Astrocyte of the hippocampus (primary cell): ENCODE measurements around the gene STAMBP.
A peak's percentile ranks its signal among the peaks of the same experiment; 100 is the strongest.
"Not testable (repeated sequence)": the region's sequence is repeated elsewhere in the genome, so short reads cannot be mapped to it uniquely, and the experiment has no call there.

Source experiments
- DNase-seq: peaks from one replicate; pipeline ENCODE4 v3.0.0; 2011; ENCODE audit warnings: low read depth, low spot score

The STAMBP gene

DNA sequence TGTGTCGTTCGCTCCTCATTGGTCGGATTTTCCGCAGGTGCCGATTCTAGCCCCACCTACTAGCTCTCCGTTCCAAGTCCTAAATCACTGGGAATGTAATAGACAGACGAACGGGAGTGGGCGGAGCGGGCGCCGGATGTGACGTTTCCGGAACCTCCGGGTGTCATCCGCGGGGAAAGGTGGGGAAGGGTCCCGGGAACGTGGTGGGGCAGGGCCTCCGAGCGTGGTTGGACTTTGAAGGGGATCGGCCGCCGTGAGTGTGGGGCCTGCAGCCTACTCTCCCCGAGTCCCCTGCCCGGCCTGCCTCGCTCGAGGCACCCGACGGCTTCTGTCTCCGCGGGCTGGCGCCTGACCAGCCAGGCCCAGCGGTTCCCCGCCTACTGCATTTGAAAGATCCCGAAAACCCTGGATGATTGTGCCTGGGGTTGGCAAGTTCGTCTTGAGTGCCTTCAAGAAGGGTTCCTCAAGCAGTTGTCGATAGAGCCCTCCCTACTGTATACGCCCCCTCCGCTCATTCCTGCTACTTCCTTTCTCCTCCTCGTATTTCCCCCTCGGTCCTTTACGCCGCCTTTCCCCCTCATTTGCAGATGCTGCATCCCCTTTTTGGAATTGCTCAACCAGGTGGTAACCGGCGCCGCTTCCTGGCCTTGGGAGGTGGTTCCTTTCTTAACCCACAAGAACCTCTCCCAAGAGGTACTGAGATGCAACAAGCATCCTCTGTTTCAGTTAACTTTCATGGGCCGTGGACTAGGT, at the start of gene STAMBP:
TSS of gene STAMBP (plus strand) at position 144 of the 753 bp plus-strand sequence. CDS start 1,896 bp downstream, outside the sequence.
- peak; percentile 98 for DNase-seq

DNA sequence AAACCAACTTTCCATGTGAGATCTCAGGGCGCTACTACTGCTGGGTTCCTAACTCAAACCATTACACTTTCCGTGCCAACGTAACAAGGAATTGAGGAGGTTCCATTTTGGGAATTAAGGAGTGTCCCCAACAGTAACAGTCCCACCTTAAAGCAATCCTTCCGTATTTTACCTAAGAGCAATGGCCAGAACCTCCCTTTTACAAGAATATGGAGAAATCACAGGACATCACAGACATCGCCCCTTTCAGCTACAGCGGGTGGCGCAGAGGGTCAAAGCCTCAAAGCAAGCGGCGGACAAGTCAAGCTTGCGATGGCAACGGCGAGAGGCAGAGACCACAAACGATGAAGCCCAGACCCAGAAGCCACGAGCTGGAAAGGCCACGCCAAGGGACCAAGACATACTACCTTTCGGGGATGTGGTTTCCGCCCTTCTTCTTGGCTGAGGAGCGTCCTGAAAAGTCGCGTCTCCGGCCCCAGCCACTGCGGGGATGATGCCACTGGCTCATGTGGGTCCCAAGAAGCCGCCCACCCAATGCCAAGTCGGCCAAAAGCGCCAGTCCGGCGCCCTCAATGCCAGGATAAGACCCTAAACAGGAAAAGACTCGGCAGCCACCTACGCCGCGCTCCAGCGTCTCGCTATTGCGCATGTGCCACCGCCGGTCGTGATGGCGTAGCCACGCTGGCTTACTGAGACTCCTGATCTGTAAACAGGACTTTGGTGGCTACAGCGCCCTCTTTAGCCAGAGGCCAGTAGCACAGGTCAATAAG, 49.1 kb upstream of the STAMBP start, which contains the start of gene DUSP11:
TSS of gene DUSP11 (minus strand) at position 637 of the 770 bp plus-strand sequence. CDS start at position 508, 129 bp downstream.
- peak; percentile 97 for DNase-seq

DNA sequence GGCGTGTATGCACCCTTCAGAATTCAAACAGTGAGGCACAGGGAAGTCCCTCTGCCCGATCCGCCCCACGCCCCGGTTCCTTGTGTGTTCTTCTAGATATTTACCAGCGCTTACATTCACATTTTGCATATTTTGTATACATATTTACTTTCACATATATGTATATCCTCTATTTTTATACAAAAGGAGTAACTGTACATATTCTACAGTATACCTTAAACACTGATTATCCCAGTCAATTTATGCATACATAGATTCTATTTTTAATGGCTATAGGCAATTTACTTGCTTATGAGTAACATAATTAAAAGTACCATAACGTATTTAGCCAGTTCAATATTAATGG, 48.6 kb upstream of the STAMBP start:
- DNase-seq: no peak

DNA sequence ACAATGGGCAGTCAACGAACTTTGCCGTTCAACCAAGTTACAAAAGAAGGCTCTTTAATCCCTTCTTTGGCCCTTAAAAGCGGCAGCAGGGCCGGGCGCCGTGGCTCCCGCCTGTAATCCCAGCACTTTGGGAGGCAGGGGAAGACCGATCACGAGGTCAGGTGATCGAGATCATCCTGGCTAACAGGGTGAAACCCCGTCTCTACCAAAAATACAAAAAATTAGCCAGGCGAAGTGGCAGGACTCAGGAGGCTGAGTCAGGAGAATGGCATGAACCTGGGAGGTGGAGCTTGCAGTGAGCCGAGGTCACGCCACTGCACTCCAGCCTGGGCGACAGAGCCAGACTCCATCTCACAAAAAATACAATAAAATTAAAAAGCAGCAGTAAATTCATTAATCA, 45.4 kb upstream of the STAMBP start:
- peak; percentile 17 for DNase-seq

DNA sequence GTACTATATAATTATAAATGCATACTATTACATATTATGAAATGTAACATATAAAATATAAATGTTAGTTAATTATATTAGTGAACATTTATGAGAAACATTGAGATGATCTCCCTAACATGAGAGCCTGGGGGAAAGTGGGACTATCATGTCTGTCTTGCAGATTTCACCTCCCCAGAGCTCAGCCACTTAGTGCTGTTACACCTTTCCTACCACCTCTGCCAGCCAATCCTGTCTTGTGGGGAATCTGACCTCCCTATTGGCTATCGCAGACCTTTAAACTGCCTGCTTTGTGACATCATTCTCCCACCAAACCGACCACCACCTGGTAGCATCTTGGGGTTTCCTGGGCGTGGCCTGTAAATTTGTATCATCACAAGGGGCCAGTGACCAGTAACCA, 44.9 kb upstream of the STAMBP start, which contains the start of gene C2orf78:
TSS of gene C2orf78 (plus strand) at position 301 of the 400 bp plus-strand sequence. CDS start 127 bp downstream, outside the sequence.
- DNase-seq: not testable (repeated sequence)

DNA sequence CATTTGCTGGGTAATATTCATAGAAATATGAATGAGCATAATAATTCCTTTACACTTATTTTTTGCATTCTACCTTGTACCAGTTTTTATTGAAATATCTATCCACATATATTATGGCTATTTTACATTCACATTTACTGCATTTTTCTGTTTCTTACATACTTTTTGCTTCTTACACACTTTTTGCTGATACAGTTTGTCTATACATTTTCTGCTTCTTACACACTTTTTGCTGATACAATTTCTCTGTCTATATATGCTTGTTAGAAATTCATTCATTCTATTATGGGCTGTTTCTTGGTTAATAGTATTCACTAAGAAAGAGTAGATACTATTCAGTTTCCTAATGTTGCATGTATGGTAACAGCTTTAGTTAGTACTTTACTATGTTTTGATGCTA, 16.9 kb upstream of the STAMBP start:
- DNase-seq: no peak

DNA sequence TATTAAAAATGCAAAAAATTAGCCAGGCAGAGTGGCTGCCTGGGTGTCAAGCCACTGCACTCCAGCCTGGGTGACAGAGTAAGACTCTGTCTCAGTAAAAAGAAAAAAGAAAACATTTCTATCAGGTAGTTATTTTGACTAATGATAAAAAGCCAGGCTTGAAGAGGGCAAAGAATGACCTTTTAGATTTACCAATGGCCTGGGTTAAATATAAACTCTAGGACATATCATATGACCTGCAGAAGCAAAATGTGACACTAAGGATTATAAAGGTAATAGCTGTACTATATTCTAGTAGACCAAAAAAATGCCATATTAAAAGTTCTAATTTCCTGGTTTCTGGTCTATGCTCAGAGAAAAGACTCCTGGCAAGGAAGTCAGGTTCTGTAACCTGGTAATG, 16.1 kb upstream of the STAMBP start:
- no peak for DNase-seq

DNA sequence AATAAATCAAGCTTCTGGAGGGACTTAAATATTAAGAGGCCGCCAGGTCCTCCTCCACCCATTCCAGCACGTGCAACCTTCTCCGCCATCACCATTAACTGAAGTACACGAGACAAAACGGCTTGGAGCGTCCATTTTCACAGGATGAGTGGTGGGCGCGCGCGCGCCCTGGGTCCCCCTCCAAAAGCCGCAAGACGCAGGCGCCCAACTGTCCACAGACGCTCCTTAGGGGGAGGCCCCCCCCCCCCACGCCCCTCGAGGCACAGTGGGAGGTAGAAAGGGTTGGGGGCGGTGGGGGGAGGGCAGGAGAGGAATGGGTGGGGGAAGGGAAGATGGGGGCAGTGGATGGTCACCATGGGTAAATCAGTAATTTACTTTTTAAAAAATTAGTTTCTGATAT, 10.5 kb upstream of the STAMBP start:
- no peak for DNase-seq

DNA sequence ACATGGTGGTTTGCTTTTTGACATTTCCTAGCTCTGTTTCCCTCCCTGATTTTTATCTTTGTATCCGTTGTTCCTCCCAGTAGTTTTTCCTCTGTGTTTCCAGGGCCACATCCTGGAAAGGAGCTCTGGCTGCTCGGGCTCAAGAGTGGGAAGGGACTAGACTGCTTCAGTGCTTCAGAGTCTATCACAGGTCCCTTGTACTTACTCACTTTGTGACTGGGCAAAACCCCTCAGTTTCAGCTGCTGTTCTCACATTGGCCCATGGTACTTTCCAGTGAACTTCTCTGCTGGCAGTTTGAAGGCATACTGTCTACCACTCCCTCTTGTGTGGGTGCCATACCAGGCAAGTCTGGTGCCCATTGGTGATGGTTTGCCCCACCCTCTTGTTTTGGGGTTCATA, 7.5 kb upstream of the STAMBP start:
- DNase-seq: no peak

DNA sequence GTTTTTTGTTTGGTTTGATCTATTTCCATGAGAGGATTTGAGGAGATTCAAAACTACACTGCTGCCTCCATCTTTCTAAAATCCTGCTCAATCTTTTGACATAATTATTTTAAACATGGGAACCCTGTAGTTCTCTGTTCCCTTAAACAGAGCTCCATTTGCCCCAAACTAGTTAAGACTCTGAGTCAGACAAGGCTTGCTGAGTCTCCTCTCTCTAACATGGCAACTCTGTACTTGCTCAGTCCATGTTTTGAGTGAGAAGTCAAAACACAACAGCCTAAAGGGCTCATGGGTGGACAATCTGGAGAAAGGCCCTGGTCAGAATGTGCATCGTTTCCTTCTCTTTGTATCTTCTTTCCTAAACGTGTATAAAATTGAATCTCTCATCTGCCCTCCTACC, 7.1 kb upstream of the STAMBP start:
- no peak for DNase-seq

DNA sequence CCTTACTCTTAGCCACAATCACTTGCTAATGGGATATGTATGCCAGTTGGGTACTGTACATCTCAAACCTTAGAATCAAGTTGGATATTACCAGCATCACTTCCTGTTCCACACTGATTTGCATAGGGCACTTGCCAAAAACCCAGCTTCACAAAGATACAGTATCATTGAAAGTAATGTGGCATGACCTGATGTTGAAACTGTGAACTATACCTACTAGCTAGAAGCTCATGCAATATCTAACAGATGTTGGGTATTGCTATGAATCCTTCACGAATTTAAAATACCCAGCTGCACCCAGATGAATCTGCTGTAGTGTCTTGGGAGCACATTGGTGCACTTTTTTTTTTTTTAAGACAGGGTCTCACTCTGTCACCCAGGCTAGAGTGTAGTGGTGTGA, 6.5 kb upstream of the STAMBP start:
- DNase-seq: no peak

DNA sequence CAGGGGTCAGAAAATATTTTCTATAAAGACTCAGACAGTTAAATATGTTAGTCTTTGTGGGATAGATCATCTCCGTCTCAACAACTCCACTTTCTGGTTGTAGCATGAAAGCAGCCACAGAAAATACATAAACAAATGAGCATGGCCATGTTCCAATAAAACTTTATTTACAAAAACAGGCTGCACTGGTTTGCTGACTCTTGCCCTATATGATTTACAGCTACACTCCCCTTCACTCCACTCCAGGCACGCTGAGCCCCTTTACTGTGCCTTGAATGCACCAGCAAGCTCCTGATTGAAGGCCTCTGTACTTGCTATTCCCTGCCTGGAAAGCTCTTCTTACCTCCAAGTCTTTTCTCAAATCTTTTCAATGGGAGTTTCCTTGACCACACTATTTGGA, 5.8 kb upstream of the STAMBP start:
- DNase-seq: no peak

DNA sequence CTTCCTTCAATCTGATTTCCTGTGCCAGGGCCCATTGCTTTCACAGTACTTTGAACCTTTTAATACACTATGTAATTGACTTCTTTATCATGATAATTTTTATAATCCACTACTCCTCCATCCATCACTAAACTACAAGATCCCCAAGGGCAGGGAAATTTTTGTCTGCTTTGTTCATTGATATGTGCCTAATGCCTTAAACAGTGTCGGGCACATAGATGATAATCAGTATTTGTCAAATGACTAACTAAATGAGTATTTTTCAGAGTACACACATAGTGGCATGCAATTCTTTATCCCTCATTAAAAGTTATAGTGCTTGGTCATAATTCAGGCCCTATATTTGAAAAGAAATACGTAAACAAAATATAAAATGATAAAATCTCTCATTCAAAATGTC, 5.3 kb upstream of the STAMBP start:
- no peak for DNase-seq

DNA sequence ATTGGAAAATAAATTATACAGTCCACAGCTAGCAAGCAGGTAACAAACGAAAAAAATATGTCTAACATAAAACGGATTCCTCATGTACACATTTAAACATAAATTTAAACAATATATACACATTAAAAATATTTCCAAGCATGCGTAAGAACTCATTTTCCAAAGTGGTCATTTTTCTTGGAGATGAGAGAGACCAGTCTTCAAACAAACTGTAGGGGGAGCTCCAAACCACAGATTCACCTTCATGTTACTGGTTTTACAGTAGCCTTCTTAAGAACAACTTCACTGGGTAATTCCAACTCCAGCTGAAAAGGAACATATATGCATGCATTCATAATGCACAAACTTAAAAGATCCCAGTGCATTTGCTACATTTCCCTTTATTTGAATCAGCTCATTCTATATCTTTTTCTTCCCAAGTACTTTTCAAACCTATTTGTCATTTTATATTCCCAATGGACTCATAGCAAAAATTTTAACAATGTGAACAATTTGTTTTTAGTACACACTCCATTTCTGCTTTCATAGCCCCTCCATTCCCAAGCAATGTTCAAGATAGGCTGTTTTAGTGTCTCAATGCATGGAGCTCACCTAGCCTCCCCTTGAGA, 4.7 kb upstream of the STAMBP start:
- DNase-seq: peak; percentile 85

DNA sequence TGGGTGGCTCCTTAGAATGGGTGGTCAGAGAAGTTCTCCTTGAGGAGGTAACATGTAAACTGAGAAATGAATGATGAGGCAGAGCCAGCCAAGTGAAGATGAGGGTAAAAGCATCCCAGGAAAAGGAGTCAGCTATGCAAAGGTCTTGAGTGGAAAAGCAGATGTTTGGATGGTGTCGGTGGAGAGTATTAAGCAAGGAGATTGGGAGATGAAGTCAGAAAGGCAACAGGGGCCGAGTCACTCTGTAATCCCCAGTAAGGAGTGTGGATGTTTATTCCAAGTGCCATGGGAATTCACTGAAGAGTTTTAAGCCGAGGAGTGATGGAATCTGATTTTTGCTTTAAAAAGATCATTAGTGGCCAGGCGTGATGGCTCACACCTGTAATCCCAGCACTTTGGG, 3.4 kb upstream of the STAMBP start:
- no peak for DNase-seq

DNA sequence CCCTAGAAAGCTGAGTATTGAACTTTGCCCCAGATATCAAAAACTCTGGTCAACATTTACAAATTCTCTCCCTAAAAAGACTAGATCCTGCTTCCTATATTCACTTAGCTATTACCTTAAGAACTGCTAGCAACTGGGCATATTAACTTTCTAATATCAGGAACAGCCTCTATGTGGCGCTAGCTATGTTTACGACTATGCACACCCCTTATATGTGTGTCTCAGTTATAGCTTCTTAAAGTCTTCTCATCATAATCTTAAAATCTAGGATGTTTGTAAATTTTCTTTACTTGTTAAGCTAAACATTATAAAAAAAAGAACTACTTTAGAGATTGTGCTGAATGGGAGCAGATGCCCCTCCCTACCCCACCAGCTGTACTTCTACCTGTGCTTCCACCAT, 1.7 kb upstream of the STAMBP start:
- DNase-seq: peak; percentile 53

DNA sequence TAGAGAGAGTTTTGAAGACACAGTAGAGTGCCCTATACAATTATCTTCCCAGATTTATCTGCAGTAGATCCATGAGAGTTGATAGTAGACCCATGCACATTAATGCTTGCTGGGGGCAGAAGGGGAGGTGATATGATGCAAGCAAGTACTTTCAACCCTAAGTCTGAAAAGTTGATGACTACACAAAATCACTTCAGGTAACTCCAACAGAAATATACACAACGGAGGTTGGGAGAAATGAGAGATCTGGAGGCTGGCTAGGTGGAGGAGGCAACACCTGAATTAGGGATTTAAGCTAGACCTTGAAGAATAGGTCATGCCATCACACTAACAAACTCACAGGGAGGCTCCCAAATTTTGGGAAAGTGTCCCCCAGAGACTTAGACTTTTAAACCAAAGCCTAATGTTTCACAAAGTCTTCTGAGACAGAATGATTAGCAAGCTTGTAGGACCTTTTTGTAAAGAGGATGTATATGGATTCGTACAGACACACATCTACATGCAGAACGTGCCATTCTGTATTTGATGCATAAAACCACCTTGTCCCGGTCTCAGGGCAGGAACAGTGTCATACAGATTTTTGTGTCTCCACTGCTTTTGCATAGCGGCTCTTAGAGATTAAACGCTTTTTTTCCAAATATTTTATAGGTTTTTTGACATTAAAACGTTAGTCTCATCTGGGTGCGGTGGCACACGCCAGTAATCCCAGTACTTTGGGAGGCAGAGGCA, 937 bp upstream of the STAMBP start:
- no peak for DNase-seq

DNA sequence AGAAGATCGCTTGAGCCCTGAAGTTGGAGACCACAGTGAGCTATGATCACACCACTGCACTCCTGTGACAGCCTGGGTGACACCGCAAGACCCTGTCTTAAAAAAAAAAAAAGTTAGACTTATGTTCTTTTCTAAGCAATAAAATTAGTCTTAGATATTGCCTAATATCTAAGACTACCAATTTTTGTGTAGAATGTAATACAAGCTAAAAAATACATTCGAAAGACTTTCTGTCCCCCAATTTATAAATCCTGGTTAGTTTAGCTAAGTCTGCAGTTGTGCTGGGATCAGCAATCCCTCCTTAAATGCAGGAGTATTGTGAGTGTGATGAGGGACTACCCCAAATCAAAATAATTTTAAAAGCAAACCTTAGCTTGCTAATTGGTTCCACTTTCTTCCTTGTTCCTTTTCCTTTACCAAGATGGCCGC, 358 bp upstream of the STAMBP start:
- no peak for DNase-seq

DNA sequence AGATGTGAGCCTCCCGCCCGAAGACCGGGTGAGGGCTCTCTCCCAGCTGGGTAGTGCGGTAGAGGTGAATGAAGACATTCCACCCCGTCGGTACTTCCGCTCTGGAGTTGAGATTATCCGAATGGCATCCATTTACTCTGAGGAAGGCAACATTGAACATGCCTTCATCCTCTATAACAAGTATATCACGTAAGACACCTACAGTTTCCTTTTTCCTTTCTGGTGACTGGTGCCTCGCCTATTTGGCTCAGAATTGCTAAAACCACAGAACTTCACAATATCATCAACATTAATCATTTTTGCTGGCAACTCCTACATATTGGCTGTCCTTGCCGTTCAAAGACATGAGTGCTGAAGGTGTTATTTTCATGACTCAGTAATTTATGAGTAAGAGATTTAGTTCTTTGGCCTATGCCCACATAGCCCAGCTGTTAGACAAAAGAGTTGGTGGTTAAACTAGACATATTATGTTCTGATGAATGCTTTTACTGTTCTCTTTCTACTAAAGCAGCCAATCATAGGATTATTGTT, 2.2 kb downstream of the STAMBP start:
- DNase-seq: peak; percentile 90

DNA sequence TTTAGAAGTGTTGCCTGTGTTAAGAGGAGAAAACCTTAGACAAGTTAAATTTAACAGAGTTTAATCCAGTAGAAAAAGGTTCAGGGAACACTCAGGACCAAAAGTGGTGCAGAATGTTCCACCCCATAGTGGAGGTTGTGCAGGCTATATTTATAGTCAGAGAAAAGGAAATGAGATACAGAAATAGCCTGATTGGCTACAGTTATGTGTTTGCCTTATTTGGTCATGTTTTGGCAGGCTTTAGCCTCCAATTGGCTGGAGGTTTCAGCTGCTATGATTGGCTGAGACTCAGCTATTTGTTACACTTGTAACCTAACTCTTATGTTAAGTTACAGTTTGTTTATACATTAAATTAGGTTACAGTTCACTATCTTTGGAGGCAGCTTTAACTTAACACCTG, 4.2 kb downstream of the STAMBP start:
- DNase-seq: peak; percentile 34

DNA sequence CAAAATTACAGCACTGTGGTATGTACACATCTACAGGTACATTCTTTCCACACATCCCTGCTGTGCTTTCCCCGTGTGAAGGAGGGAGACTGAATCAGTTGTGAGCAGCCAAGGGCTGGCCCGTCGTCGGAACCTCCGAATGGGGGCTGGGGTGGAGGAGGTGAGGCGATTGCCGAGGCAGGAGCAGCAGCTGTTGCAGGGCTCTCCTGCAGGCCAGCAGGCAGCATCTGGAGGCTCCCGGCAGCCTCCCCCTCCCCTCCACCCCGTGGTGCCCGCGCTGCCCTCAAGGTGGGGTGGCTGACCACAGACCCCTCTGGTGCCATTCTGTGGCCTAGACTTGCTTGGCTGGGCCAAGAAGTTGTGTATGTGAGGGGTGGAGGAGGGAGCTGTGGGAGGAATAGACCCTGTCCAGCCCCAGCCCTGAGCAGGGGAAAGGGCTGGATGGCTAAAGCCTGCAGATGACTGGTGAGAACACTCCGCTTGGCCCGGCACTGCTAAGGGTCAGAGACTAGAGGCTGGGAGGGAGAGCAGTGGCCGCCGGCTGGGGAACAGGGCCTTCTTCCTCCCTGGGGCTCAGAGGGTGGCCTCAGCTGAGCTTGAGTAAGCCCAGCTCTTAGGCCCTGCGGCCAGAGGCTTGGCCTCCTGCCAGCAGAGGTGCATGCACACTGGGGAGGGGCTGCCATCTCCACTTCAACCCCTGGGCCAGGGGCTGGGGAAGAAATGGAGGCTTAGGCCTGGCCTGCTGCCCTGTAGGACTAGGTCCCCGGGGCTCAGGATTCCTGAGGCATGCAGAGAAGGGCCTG, 7.6 kb downstream of the STAMBP start:
- DNase-seq: peak; percentile 62
